ENCODE results near the gene LMNB1. TPM values are rescaled to one million over a fixed set of nuclear protein-coding genes. Genes with fewer than 3 reads are reported as not detected.

Gene LMNB1
- total RNA-seq, 1 donor from 2014 or later, result 362 TPM

- Mint-ChIP-seq H3K9me3 (no peaks in the 10 kb centered on the region), H3K27ac (ENCODE audit: unreplicated experiment) (no peak overlapping the region), H3K27me3 (ENCODE audit: low read depth) (no peaks in the 10 kb centered on the region), H3K4me1 (peaks cover 30% of the 10 kb centered on the region), H3K4me3 (no peak overlapping the region), H3K36me3 (ENCODE audit: low read depth) (peaks cover 10% of the 10 kb centered on the region)
- no peak for DNase-seq (ENCODE audit: low read depth, low spot score)
- TF ChIP-seq CTCF (conservative IDR thresholded peaks at IDR 0.05), result no peak
These were observed 90.1 kb downstream of the LMNB1 start for GRCh38 chr5:126866851-126867636.

DNA sequence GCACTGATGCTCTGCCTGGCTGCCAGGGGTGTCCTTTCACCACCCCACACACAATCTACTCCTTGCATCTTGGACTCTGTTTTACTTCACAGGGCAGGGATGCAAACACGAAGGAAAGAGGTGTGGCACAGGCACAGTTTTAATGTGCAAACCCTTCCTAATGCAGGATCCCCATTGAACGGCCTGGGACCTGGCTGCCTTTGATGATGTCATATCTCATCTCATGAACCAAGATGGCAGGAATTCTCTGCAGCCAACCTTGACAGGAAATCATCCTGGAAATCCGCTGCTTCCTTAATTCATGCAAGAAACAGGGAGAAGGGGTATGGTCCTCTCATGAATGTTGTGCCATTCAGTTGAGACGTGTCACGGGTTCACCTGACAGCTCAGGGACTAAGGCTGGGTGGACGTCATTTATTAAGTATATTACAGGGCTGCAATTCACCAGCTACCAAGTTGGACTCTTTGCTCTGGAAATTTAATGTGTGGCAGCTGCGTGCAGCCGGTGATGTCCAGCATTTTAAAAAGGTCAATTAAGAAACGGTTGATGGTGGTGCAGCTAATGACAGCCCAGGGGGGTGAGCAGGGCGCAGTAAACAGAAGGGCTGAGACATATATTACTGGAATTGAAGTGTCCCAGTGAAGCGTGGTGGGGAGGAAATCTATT lies 91.5 kb downstream of the LMNB1 start:
- peaks cover 34% of the 10 kb centered on the region for H3K4me1 Mint-ChIP-seq
- no peaks in the 10 kb centered on the region for H3K9me3 Mint-ChIP-seq
- peak overlapping the region; percentile 93 for H3K27ac Mint-ChIP-seq (ENCODE audit: unreplicated experiment)
- no peak for DNase-seq (ENCODE audit: low read depth, low spot score)
- peaks cover 8% of the 10 kb centered on the region for H3K36me3 Mint-ChIP-seq (ENCODE audit: low read depth)
- H3K27me3 Mint-ChIP-seq (ENCODE audit: low read depth), result no peaks in the 10 kb centered on the region
- H3K4me3 Mint-ChIP-seq, result peak overlapping the region; percentile 80
- TF ChIP-seq CTCF (conservative IDR thresholded peaks at IDR 0.05), result no peak

DNA sequence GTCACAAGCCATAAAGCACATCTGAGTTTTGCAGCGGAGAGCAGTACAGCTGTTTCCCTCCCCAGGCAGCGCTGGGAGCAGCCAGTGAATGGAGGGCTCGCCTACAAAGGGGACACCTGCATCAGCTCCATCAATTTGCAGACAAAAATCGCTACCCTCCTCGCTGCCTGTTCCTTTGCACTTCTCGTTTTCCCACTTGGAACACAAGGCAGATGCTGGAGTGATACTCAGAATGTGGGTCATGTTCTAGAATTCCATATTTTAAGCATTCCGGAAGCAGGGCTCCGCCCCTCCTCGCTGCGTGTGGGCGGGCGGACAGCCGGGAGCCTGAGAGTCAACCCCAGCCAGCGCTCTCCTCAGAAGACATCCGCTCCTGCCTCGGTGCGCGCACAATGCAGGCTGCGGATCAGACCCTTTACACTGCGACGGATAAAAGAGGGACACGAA lies 92.1 kb downstream of the LMNB1 start:
- H3K36me3 Mint-ChIP-seq (ENCODE audit: low read depth), result peaks cover 7% of the 10 kb centered on the region
- no peaks in the 10 kb centered on the region for H3K27me3 Mint-ChIP-seq (ENCODE audit: low read depth)
- no peak for TF ChIP-seq CTCF (conservative IDR thresholded peaks at IDR 0.05)
- H3K9me3 Mint-ChIP-seq, result no peaks in the 10 kb centered on the region
- peaks cover 34% of the 10 kb centered on the region for H3K4me1 Mint-ChIP-seq
- peak overlapping the region; percentile 93 for H3K27ac Mint-ChIP-seq (ENCODE audit: unreplicated experiment)
- peak; percentile 33 for DNase-seq (ENCODE audit: low read depth, low spot score)
- H3K4me3 Mint-ChIP-seq, result peak overlapping the region; percentile 80

- peaks cover 41% of the 10 kb centered on the region for H3K4me1 Mint-ChIP-seq
- TF ChIP-seq CTCF (conservative IDR thresholded peaks at IDR 0.05), result no peak
- no peak overlapping the region for H3K4me3 Mint-ChIP-seq
- peaks cover 2% of the 10 kb centered on the region for H3K36me3 Mint-ChIP-seq (ENCODE audit: low read depth)
- H3K27ac Mint-ChIP-seq (ENCODE audit: unreplicated experiment), result no peak overlapping the region
- no peaks in the 10 kb centered on the region for H3K9me3 Mint-ChIP-seq
- DNase-seq (ENCODE audit: low read depth, low spot score), result no peak
- H3K27me3 Mint-ChIP-seq (ENCODE audit: low read depth), result no peaks in the 10 kb centered on the region
These were observed 94.5 kb downstream of the LMNB1 start for GRCh38 chr5:126871441-126871840.

GRCh38 chr5:126872561-126873354 lies 95.8 kb downstream of the LMNB1 start:
- no peak overlapping the region for H3K4me3 Mint-ChIP-seq
- DNase-seq (ENCODE audit: low read depth, low spot score), result no peak
- H3K27ac Mint-ChIP-seq (ENCODE audit: unreplicated experiment), result peak overlapping the region; percentile 46
- peaks cover 2% of the 10 kb centered on the region for H3K36me3 Mint-ChIP-seq (ENCODE audit: low read depth)
- H3K4me1 Mint-ChIP-seq, result peaks cover 41% of the 10 kb centered on the region
- no peaks in the 10 kb centered on the region for H3K9me3 Mint-ChIP-seq
- no peaks in the 10 kb centered on the region for H3K27me3 Mint-ChIP-seq (ENCODE audit: low read depth)
- no peak for TF ChIP-seq CTCF (conservative IDR thresholded peaks at IDR 0.05)
